ENCODE measurements around the gene TNFRSF12A. TPM values are rescaled to one million over a fixed set of nuclear protein-coding genes. Genes with fewer than 3 reads are reported as not detected.

Gene TNFRSF12A
- total and polyA plus RNA-seq, 2 of the 13 experiments (the other 11 are each of a cell fraction or from before 2014, with no cell fraction given) = 61.9 to 66.0 TPM

DNA sequence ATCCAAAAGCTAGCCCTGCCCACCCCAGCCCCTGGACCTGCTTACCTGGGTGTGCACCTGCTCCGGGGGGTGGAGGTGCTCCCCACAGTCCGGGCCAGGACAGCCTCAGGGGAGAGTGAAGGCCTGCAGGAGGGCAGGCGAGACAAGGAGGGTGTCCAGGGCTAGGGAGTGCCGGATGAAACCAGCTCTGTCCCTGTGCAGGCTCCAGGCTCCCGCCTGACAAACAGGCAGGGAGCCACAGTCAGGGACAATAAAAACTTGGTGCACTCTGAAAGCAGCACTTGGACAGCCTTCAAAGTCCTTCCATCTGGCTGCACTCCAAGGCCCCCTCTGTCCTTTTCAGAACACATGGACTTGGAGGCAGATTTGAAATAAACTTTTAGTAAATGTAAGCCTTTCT, 47.1 kb upstream of the TNFRSF12A start:
- POLR2A ChIA-PET = interaction anchor here (1.2 to 1.9 kb wide), 2 partner anchors 8 to 49 kb away, joined by 3 to 10 read pairs; partner anchors contain the start of gene PKMYT1

More for the DNA sequence above, 47.1 kb upstream of the TNFRSF12A start:
- in situ Hi-C loops (cut with HindIII; ENCODE audit: extremely low pct_ligation_motif_present, low pct_unique_long_range_greater_than_20kb) (no loop called here), intact Hi-C loops (cut with micrococcal nuclease; ENCODE audit: unreplicated experiment) (no loop called here)
- 100% methylated on average over 4 of the region's 5 CpGs for WGBS (ENCODE audit: low lambda C conversion rate)
- Histone ChIP-seq H4K20me1 (ENCODE audit: insufficient read depth, low read length) (no peaks in the 10 kb centered on the region), H3K9ac (ENCODE audit: insufficient read depth, low read depth, low read length) (no peak overlapping the region), H3K4me3 (replicated peaks in 1 of 3; ENCODE audit: insufficient read depth in 1 of 3, low read depth in 2 of 3, low read length in 3 of 3) (no peak overlapping the region), H3K27ac (ENCODE audit: extremely low read length, insufficient read depth, low read length) (no peak overlapping the region), H3K4me1 (ENCODE audit: insufficient read depth, low read length) (peaks cover 15% of the 10 kb centered on the region), H3K9me3 (ENCODE audit: low read length) (no peaks in the 10 kb centered on the region), H3K79me2 (ENCODE audit: insufficient read depth, low read length) (peaks cover 8% of the 10 kb centered on the region), H3K4me2 (ENCODE audit: low read depth, low read length) (no peak overlapping the region), H3K36me3 (replicated peaks in 1 of 2; ENCODE audit: control insufficient read depth in 1 of 2, insufficient read depth in 2 of 2, low read length in 2 of 2) (peaks cover 2 to 18% of the 10 kb centered on the region in 2 experiments; a peak in 3 of 5 replicates), H2AFZ (ENCODE audit: low read length) (no peak overlapping the region), H3K27me3 (ENCODE audit: control insufficient read depth in 1 of 2, insufficient read depth in 2 of 2, low read length in 2 of 2) (no peaks in the 10 kb centered on the region; a peak in 1 of 5 replicates)
- ATAC-seq (no peak), DNase-seq (ENCODE audit: low spot score) (no peak), FAIRE-seq (no peak)
- BruUV-seq (replicated peaks) = no TSS peak
- TF ChIP-seq SOX6 (IDR thresholded peaks at IDR 0.05) (no peak), SOX6 (CRISPR knock-in tag; IDR thresholded peaks at IDR 0.05) (no peak), TBP (CRISPR knock-in tag; IDR thresholded peaks at IDR 0.05) (no peak), ZNF263 (CRISPR knock-in tag; IDR thresholded peaks at IDR 0.05) (peak; percentile 50; the same call in 1 of the 2 replicates), GABPA (IDR thresholded peaks at IDR 0.05; ENCODE audit: low read depth, low read length) (no peak), GABPA (CRISPR knock-in tag; IDR thresholded peaks at IDR 0.05; ENCODE audit: low read depth) (no peak), POLR2G (IDR thresholded peaks at IDR 0.05; ENCODE audit: low read depth, low read length) (peak; percentile 52; the same call in 1 of the 2 replicates), ZNF10 (CRISPR knock-in tag; IDR thresholded peaks at IDR 0.05; ENCODE audit: borderline replicate concordance, low read depth) (no peak), POLR2A (IDR thresholded peaks at IDR 0.05; ENCODE audit: insufficient read depth in 1 of 2, low read depth in 2 of 2, low read length in 2 of 2) (0 out of 4 replicates have a peak, but pooled peaks of 1 of the 2 experiments have one; percentile 19), ETV6 (CRISPR knock-in tag; conservative IDR thresholded peaks at IDR 0.05) (no peak)
- TF ChIP-seq, protein P1, sequence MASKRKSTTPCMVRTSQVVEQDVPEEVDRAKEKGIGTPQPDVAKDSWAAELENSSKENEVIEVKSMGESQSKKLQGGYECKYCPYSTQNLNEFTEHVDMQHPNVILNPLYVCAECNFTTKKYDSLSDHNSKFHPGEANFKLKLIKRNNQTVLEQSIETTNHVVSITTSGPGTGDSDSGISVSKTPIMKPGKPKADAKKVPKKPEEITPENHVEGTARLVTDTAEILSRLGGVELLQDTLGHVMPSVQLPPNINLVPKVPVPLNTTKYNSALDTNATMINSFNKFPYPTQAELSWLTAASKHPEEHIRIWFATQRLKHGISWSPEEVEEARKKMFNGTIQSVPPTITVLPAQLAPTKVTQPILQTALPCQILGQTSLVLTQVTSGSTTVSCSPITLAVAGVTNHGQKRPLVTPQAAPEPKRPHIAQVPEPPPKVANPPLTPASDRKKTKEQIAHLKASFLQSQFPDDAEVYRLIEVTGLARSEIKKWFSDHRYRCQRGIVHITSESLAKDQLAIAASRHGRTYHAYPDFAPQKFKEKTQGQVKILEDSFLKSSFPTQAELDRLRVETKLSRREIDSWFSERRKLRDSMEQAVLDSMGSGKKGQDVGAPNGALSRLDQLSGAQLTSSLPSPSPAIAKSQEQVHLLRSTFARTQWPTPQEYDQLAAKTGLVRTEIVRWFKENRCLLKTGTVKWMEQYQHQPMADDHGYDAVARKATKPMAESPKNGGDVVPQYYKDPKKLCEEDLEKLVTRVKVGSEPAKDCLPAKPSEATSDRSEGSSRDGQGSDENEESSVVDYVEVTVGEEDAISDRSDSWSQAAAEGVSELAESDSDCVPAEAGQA (IDR thresholded peaks at IDR 0.05; ENCODE audit: low read depth) = no peak
- TF ChIP-seq, protein P1 (CRISPR knock-in tag; IDR thresholded peaks at IDR 0.05; ENCODE audit: borderline replicate concordance) = no peak
- TF ChIP-seq, protein P2, sequence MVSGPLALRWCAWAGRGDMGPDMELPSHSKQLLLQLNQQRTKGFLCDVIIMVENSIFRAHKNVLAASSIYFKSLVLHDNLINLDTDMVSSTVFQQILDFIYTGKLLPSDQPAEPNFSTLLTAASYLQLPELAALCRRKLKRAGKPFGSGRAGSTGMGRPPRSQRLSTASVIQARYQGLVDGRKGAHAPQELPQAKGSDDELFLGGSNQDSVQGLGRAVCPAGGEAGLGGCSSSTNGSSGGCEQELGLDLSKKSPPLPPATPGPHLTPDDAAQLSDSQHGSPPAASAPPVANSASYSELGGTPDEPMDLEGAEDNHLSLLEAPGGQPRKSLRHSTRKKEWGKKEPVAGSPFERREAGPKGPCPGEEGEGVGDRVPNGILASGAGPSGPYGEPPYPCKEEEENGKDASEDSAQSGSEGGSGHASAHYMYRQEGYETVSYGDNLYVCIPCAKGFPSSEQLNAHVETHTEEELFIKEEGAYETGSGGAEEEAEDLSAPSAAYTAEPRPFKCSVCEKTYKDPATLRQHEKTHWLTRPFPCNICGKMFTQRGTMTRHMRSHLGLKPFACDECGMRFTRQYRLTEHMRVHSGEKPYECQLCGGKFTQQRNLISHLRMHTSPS (CRISPR knock-in tag; IDR thresholded peaks at IDR 0.05; ENCODE audit: low read depth) = no peak
- CTCF ChIA-PET (ENCODE audit: low intra/inter-chr PET ratio, low total read pairs) = no interaction called here

All from HepG2 (cell line).